BLaER1 treated with 17β-estradiol and CSF1 and Interleukin-3, amounts not matched to agents 10 nM and 100 nM (cell line): ENCODE data around the gene GLE1.
"Not testable (repeated sequence)": the region's sequence is repeated elsewhere in the genome, so short reads cannot be mapped to it uniquely, and the experiment has no call there.

Experiments
- H3K27ac ChIP-seq, 11 experiments: shearing (Covaris generic); formaldehyde crosslinking; 2 replicates each; pipeline ENCODE4 v1.8.1; 2022
- H3K27me3 ChIP-seq, 11 experiments: shearing (Covaris generic); formaldehyde crosslinking; 2 replicates each; pipeline ENCODE4 v1.8.1; 2022
- H3K36me3 ChIP-seq, 11 experiments: shearing (Covaris generic); formaldehyde crosslinking; 2 replicates each; pipeline ENCODE4 v1.8.1; 2022
- H3K4me1 ChIP-seq, 10 experiments: shearing (Covaris generic); formaldehyde crosslinking; 2 replicates each; pipeline ENCODE4 v1.8.1; 2022
- H3K4me2 ChIP-seq, 11 experiments: shearing (Covaris generic); formaldehyde crosslinking; 2 replicates each; pipeline ENCODE4 v1.8.1; 2022
- H3K4me3 ChIP-seq, 10 experiments: shearing (Covaris generic); formaldehyde crosslinking; 2 replicates each; pipeline ENCODE4 v1.8.1; 2022
- H3K9ac ChIP-seq, 11 experiments: shearing (Covaris generic); formaldehyde crosslinking; 2 replicates each; pipeline ENCODE4 v1.8.1; 2022
- H3K9me3 ChIP-seq, 11 experiments: shearing (Covaris generic); formaldehyde crosslinking; replicated peaks in 1 of 11; 2 replicates each; pipeline ENCODE4 v1.8.1; 2022
- H4K20me1 ChIP-seq, 11 experiments: shearing (Covaris generic); formaldehyde crosslinking; 2 replicates each; pipeline ENCODE4 v1.8.1; 2022
- Cebpa-rat ChIP-seq, 11 experiments: shearing (Covaris generic); IDR thresholded peaks; 2 replicates each; pipeline ENCODE4 v1.8.1; 2022

The GLE1 gene

DNA sequence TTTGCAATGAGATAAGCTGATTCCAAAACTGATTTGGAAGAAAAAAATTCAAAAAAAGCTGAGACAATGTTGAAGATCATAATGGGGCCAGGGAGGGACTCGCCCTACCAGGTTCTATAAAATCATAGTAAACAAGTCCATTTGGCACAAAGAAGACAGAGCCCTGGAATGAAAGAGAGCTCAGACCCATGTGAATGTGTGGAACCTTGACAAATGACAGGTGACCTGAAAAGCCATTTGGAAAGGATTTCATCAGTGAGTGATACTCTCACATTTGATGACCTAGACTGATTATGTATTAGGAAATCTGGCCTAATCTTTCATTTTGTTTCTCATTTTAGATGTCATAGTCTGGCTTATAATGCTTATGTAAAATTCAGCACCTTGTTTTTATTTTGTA is 74.7 kb downstream of the GLE1 start:
- no peak overlapping the region for H3K4me3 ChIP-seq
- no peaks in the 10 kb centered on the region for H3K27me3 ChIP-seq
- H4K20me1 ChIP-seq, result peaks cover 0 to 16% (median 0%) of the 10 kb centered on the region in 11 experiments; a peak in 3 of 22 replicates
- TF ChIP-seq Cebpa-rat (IDR thresholded peaks at IDR 0.05), result no peak
- no peak overlapping the region for H3K4me2 ChIP-seq
- H3K36me3 ChIP-seq, result peaks cover 98 to 100% (median 100%) of the 10 kb centered on the region in 11 experiments
- no peaks in the 10 kb centered on the region for H3K4me1 ChIP-seq
- H3K27ac ChIP-seq, result no peak overlapping the region
- H3K9ac ChIP-seq, result no peak overlapping the region
- H3K9me3 ChIP-seq, result no peaks in the 10 kb centered on the region

GRCh38 chr9:128580731-128581130 is 76.2 kb downstream of the GLE1 start:
- Histone ChIP-seq H3K4me3 (no peak overlapping the region), H3K27me3 (no peaks in the 10 kb centered on the region), H3K27ac (no peak overlapping the region), H3K4me1 (no peaks in the 10 kb centered on the region), H3K4me2 (no peak overlapping the region), H3K9me3 (no peaks in the 10 kb centered on the region), H4K20me1 (peaks cover 0 to 10% (median 0%) of the 10 kb centered on the region in 11 experiments; a peak in 3 of 22 replicates), H3K9ac (no peak overlapping the region), H3K36me3 (peaks cover 99 to 100% (median 100%) of the 10 kb centered on the region in 11 experiments)
- TF ChIP-seq Cebpa-rat (IDR thresholded peaks at IDR 0.05), result no peak

- Histone ChIP-seq H3K36me3 (peaks cover 96 to 100% (median 99%) of the 10 kb centered on the region in 11 experiments), H3K4me1 (peaks cover 0 to 11% (median 8%) of the 10 kb centered on the region in 10 experiments; a peak in 8 of 20 replicates), H4K20me1 (peaks cover 0 to 11% (median 7%) of the 10 kb centered on the region in 11 experiments; a peak in 9 of 22 replicates)
- H3K27me3 ChIP-seq, H3K4me2 ChIP-seq, H3K9me3 ChIP-seq, H3K4me3 ChIP-seq, H3K27ac ChIP-seq, H3K9ac ChIP-seq: not testable (repeated sequence)
Observed at GRCh38 chr9:128585155-128585554, 80.6 kb downstream of the GLE1 start.

DNA sequence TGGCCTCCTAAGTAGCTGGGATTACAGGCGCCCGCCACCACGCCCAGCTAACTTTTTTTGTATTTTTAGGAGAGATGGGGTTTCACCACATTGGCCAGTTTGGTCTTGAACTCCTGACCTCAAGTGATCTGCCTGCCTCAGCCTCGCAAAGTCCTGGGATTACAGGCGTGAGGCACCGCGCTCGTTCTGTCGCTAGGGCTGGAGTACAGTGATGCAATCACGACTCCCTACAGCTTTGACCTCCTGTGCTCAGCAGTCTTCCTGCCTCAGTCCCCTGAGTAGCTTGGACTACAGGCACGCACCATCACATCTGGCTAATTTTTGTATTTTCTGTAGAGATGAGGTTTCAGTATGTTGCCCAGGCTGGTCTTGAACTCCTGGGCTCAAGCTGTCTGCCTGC is 82.4 kb downstream of the GLE1 start:
- peak overlapping the region in 4 of 11 experiments; percentile 15 to 27 (median 22); a peak in 5 of 22 replicates for H3K4me2 ChIP-seq
- H3K27me3 ChIP-seq, H3K4me3 ChIP-seq, H3K9me3 ChIP-seq: not testable (repeated sequence)
- peak overlapping the region in 1 of 11 experiments; percentile 34; a peak in 2 of 22 replicates for H3K9ac ChIP-seq
- peak in 1 of 11 experiments; percentile 19; a peak in 1 of 22 replicates for TF ChIP-seq Cebpa-rat (IDR thresholded peaks at IDR 0.05)
- peaks cover 96 to 100% (median 99%) of the 10 kb centered on the region in 11 experiments for H3K36me3 ChIP-seq
- peak overlapping the region in 1 of 11 experiments; percentile 17; a peak in 2 of 22 replicates for H3K27ac ChIP-seq
- peaks cover 0 to 11% (median 4%) of the 10 kb centered on the region in 11 experiments; a peak in 7 of 22 replicates for H4K20me1 ChIP-seq
- H3K4me1 ChIP-seq, result peaks cover 0 to 11% (median 8%) of the 10 kb centered on the region in 10 experiments; a peak in 8 of 20 replicates

DNA sequence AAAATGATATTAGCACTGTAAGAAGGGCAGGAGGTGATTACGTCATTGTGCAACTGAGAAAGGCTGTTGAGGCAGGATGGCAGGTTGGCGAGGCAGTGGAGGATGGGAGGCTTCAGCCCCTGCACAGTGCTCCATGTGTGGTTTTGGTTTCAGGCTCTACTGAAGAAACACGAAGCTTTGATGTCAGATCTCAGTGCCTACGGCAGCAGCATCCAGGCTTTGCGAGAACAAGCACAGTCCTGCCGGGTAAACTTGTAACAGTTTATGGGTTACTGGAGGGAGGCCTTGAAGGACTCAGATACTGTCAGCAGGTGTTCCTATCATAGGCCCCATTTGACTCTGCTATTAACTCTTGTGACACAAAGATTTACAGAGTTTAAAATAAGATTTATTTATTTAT is 82.9 kb downstream of the GLE1 start:
- Histone ChIP-seq H3K9me3 (no peaks in the 10 kb centered on the region), H3K4me3 (no peak overlapping the region), H3K27me3 (no peaks in the 10 kb centered on the region), H4K20me1 (peaks cover 0 to 11% (median 4%) of the 10 kb centered on the region in 11 experiments; a peak in 8 of 22 replicates), H3K4me2 (peak overlapping the region in 4 of 11 experiments; percentile 15 to 27 (median 22); a peak in 5 of 22 replicates), H3K36me3 (peaks cover 96 to 100% (median 99%) of the 10 kb centered on the region in 11 experiments), H3K4me1 (peaks cover 0 to 11% (median 8%) of the 10 kb centered on the region in 10 experiments; a peak in 8 of 20 replicates), H3K27ac (peak overlapping the region in 1 of 11 experiments; percentile 17; a peak in 2 of 22 replicates), H3K9ac (peak overlapping the region in 1 of 11 experiments; percentile 34; a peak in 1 of 22 replicates)
- TF ChIP-seq Cebpa-rat (IDR thresholded peaks at IDR 0.05), result peak in 1 of 11 experiments; percentile 38; a peak in 2 of 22 replicates

DNA sequence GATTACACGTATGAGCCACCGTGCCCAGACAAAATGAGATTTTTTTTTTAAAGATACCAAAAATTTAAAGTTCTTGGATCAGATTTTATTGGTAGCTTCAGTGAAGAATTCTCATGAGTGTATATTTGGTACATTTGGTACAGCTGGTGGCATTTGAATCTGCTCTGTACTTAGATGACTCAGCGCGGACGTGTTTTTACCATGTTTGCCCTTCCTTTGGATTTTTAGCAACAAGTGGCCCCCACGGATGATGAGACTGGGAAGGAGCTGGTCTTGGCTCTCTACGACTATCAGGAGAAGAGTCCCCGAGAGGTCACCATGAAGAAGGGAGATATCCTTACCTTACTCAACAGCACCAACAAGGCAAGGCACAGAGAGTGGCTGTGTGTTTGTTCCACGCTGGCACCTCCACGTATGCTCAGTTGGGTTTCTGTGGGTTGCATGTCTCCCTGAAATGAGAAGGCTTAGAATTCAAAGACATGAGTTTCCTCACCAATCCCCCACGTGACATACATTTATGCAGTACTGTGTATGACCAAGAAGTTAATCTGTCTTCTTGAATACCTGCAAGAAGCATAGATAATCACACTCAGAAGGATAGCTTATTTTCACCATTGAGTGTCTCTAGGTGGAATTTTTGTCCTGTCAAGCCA is 84.2 kb downstream of the GLE1 start:
- Histone ChIP-seq H3K9ac (no peak overlapping the region), H3K4me1 (peaks cover 0 to 11% (median 8%) of the 10 kb centered on the region in 10 experiments; a peak in 8 of 20 replicates), H3K36me3 (peaks cover 95 to 100% (median 99%) of the 10 kb centered on the region in 11 experiments), H3K4me2 (no peak overlapping the region), H3K27ac (no peak overlapping the region), H3K27me3 (no peaks in the 10 kb centered on the region), H3K9me3 (no peaks in the 10 kb centered on the region), H4K20me1 (peaks cover 0 to 19% (median 11%) of the 10 kb centered on the region in 11 experiments; a peak in 11 of 22 replicates), H3K4me3 (no peak overlapping the region)
- TF ChIP-seq Cebpa-rat (IDR thresholded peaks at IDR 0.05), result no peak
